ENCODE measurements around the gene RALGAPA1. TPM values are rescaled to one million over a fixed set of nuclear protein-coding genes. Genes with fewer than 3 reads are reported as not detected.

The RALGAPA1 gene
- total and polyA plus RNA-seq, 9 of the 15 experiments (the other 6 are each of a cell fraction or from before 2014, with no cell fraction given) = 2.5 to 16.3 (median 6.2) TPM

DNA sequence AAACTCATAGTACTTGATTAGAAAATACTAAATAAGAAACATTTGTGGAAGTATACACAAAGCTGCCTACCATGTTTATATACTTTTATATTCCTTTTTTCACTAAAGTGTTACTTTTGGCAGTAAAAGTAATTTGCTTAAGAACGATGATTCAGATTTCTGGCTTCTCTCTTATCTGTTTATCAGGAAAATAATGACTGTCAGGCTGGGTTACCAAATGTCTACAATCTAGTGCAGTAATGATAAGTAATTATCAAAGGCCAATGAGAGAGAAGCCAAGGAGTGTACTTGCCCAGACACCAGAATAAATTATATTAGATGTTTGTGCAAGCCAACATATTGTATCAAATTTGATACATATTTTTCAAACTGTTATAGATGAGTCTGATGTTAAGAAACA is 113.4 kb downstream of the RALGAPA1 start:
- Histone ChIP-seq H3K9ac (ENCODE audit: insufficient read depth in 1 of 2, low read depth in 2 of 2, low read length in 2 of 2) (no peak overlapping the region), H3K9me3 (replicated peaks; ENCODE audit: control insufficient read depth, insufficient read depth, low read depth, low read length) (no peaks in the 10 kb centered on the region), H4K20me1 (replicated peaks; ENCODE audit: control insufficient read depth, insufficient read depth, low read length) (no peaks in the 10 kb centered on the region), H3K4me3 (no peak overlapping the region), H3K27me3 (ENCODE audit: control insufficient read depth in 2 of 2, insufficient read depth in 2 of 2, low read length in 2 of 2) (no peaks in the 10 kb centered on the region), H3K4me1 (replicated peaks in 1 of 2; ENCODE audit: control insufficient read depth in 2 of 2, insufficient read depth in 2 of 2, low read length in 2 of 2) (no peaks in the 10 kb centered on the region), H3K79me2 (ENCODE audit: control insufficient read depth, insufficient read depth, low read length) (no peaks in the 10 kb centered on the region), H2AFZ (ENCODE audit: low read depth, low read length) (no peak overlapping the region), H3K36me3 (ENCODE audit: control insufficient read depth, insufficient read depth, low read length) (no peaks in the 10 kb centered on the region), H3K27ac (ENCODE audit: extremely low read depth, low read depth, low read length) (no peak overlapping the region), H3K9me1 (ENCODE audit: control insufficient read depth, insufficient read depth, low read length) (no peaks in the 10 kb centered on the region), H3K4me2 (ENCODE audit: insufficient read depth, low read length) (no peak overlapping the region)
- in situ Hi-C loops (cut with MboI) = loop anchor here (10.0 kb wide), 1 partner anchor 461 kb away; no protein-coding TSS in a partner anchor
- DNase-seq (ENCODE audit: extremely low read depth in 1 of 4, low spot score in 3 of 4) (no peak), ATAC-seq (no peak), FAIRE-seq (no peak)
- BruUV-seq (replicated peaks) = no TSS peak
- TF ChIP-seq JUND (IDR thresholded peaks at IDR 0.05; ENCODE audit: borderline replicate concordance, low read depth, low read length) (no peak), JUND (tag; IDR thresholded peaks at IDR 0.05; ENCODE audit: borderline replicate concordance, low read depth, low read length) (no peak), TSC22D4 (tag; IDR thresholded peaks at IDR 0.05) (no peak), ARID3A (IDR thresholded peaks at IDR 0.05; ENCODE audit: borderline replicate concordance, low read depth, low read length) (no peak), PHF8 (IDR thresholded peaks at IDR 0.05; ENCODE audit: borderline replicate concordance, low read length) (no peak), ZNF398 (CRISPR knock-in tag; IDR thresholded peaks at IDR 0.05) (no peak), SRSF9 (IDR thresholded peaks at IDR 0.05; ENCODE audit: borderline replicate concordance, low read depth, low read length) (no peak), ZNF436 (CRISPR knock-in tag; IDR thresholded peaks at IDR 0.05) (no peak), MYNN (IDR thresholded peaks at IDR 0.05) (no peak), MYNN (CRISPR knock-in tag; IDR thresholded peaks at IDR 0.05) (no peak), NFYB (IDR thresholded peaks at IDR 0.05; ENCODE audit: extremely low read depth, insufficient read length) (no peak)
- TF ChIP-seq, protein P1, sequence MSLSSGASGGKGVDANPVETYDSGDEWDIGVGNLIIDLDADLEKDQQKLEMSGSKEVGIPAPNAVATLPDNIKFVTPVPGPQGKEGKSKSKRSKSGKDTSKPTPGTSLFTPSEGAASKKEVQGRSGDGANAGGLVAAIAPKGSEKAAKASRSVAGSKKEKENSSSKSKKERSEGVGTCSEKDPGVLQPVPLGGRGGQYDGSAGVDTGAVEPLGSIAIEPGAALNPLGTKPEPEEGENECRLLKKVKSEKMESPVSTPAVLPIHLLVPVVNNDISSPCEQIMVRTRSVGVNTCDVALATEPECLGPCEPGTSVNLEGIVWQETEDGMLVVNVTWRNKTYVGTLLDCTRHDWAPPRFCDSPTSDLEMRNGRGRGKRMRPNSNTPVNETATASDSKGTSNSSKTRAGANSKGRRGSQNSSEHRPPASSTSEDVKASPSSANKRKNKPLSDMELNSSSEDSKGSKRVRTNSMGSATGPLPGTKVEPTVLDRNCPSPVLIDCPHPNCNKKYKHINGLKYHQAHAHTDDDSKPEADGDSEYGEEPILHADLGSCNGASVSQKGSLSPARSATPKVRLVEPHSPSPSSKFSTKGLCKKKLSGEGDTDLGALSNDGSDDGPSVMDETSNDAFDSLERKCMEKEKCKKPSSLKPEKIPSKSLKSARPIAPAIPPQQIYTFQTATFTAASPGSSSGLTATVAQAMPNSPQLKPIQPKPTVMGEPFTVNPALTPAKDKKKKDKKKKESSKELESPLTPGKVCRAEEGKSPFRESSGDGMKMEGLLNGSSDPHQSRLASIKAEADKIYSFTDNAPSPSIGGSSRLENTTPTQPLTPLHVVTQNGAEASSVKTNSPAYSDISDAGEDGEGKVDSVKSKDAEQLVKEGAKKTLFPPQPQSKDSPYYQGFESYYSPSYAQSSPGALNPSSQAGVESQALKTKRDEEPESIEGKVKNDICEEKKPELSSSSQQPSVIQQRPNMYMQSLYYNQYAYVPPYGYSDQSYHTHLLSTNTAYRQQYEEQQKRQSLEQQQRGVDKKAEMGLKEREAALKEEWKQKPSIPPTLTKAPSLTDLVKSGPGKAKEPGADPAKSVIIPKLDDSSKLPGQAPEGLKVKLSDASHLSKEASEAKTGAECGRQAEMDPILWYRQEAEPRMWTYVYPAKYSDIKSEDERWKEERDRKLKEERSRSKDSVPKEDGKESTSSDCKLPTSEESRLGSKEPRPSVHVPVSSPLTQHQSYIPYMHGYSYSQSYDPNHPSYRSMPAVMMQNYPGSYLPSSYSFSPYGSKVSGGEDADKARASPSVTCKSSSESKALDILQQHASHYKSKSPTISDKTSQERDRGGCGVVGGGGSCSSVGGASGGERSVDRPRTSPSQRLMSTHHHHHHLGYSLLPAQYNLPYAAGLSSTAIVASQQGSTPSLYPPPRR (CRISPR knock-in tag; IDR thresholded peaks at IDR 0.05; ENCODE audit: borderline replicate concordance) = no peak
- ChIA-PET CTCF (ENCODE audit: low intra/inter-chr PET ratio) (no interaction called here), POLR2A (no interaction called here)
- WGBS (ENCODE audit: insufficient coverage, low coverage, missing lambda C conversion rate) = 9% methylated on average over 1 of the region's 1 CpG
- intact Hi-C loops (cut with micrococcal nuclease) = no loop called here

Data from K562 (cell line).